Ammon's horn (tissue), 1 donor: ENCODE data around the gene OR5B3.
"Not testable (repeated sequence)": the region's sequence is repeated elsewhere in the genome, so short reads cannot be mapped to it uniquely, and the experiment has no call there.

ENCODE experiments used
- DNase-seq: peaks from one replicate; pipeline ENCODE4 v3.0.0-alpha.2; 2016; ENCODE audit warnings: low spot score

OR5B3 gene

GRCh38 chr11:58406774-58407173 lies at the start of gene OR5B3:
TSS of gene OR5B3 (minus strand) at chr11:58406874. CDS start at chr11:58403409, 3,465 bp downstream.
- DNase-seq = no peak

DNA sequence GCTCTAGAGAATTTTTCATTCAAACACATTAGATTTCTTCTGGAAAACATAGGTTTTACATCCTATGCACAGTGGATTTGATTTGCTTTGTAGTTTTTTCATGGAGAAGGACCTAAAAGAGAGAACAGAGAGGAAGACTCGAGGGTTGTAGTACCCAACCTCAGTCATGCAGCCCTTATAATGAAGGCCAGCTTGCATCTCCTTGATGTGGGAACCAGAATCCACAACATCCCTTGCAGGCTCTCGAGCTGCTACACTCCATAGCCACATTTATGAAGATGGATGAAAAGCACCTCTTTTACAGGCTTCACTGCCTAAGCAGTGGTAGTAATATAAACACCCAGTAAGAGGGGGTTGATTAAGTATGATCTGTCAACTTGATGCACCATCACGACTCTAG lies 44.9 kb upstream of the OR5B3 start:
- no peak for DNase-seq

DNA sequence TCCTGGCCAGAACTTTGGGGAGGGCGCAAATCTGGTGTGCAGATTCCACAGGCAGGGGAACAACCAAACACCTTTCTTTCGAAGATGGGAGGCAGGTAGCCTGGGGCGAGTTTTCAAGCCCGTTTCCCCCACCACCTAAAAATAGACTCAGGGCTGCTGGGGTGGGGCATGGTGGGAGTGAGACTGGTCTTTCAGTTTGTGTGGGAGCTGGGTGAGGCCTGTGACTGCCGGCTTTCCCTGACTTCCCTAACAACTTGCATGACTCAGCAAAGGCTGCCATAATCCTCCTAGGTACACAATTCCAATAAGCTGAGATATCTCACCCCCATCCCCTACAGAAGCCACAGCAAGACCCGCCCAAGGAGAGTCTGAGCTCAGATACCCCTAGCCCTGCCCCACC lies 39.6 kb upstream of the OR5B3 start:
- DNase-seq = no peak

- DNase-seq = no peak
These were observed 37.6 kb upstream of the OR5B3 start for GRCh38 chr11:58444300-58444699.

GRCh38 chr11:58442136-58442535 lies 35.5 kb upstream of the OR5B3 start, which contains the start of gene OR5B12:
TSS of gene OR5B12 (minus strand) at chr11:58442236. CDS start at chr11:58440151, 2,085 bp downstream.
- no peak for DNase-seq

DNA sequence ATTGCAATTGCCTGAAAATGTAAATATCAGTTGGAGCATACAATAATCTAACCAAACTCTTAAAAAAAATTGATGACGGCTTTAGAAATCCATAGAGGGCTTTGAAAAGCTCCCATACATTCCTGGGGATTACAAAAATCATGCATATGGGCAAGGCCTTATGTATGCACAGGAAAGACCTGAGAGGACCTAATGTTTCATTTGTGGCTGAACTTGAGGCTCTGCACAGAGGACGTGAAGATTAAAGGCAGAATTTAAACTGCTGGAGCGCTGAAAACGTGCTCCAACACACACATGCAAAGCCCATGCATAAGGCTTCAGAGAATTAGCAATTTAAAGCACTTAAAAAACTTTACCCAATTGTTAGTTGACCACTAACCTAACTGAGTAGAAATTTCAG lies 31.8 kb upstream of the OR5B3 start:
- DNase-seq = no peak

DNA sequence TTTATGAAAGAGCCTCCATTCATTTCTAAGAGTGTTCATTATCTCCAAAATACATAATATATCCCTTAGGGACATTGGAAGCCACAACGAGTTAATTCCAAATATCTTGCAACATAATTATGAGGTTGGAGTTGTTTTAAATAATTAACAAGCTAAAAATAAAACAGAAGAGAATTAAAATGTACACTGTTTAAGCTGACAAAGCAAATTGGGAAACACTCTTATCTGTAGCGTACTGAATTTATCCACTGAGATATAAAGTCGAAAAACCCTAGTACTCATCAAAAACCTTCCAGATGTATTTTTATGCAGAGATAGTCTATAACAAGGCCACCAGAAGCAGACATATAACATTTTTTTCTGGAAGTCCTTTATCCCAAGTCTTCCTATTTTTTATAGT lies 27.5 kb upstream of the OR5B3 start:
- DNase-seq = no peak

DNA sequence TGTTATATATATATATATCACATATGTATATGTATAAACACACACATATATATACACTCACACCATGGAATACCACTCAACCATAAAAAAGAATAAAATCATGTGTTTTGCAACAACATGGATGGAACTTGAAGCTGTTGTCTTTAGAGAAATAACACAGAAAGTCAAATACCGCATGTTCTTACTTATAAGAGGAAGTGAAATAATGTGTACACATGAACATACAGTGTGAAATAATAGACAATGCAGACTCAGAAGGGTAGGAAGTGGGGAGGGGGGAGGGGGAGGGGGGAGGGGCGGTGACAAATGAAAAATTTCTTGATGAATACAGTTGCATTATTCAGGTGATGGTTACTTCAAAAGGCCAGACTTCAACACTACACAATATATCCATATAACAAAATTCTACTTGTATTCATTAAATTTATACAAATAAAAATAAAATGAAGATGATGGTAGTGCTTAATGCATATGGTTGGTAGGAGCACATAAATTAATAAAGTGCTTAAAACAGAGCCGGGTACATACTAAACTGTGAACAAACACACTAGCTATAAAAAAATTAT lies 27.0 kb upstream of the OR5B3 start:
- no peak for DNase-seq

- DNase-seq = no peak
These were observed 22.6 kb upstream of the OR5B3 start for GRCh38 chr11:58429273-58429672.

DNA sequence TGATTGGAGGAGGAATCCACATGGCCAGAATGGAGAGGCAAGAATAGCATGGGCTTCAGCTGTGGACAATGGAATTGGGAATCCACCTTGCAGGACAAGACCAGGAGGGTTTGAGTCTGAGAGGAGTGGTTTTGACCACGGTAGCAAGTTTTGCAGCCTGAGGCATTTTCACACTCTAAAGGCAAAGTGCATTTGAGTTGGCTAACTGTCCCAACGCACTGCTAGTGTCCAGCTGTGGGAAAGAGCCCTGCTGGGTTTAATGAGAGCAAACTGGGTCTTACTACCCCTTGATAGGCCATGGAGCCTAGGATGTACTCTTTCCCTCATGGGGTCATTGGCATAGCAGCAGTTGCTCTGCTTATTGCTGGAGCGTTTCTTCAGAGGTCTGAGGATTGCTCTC lies 21.3 kb upstream of the OR5B3 start, which contains the start of gene OR5B2:
TSS of gene OR5B2 (minus strand) at position 101 of the 400 bp plus-strand sequence. CDS start 4,860 bp downstream, outside the sequence.
- no peak for DNase-seq

- not testable (repeated sequence) for DNase-seq
These were observed 7.1 kb downstream of the OR5B3 start for GRCh38 chr11:58399622-58400021.

- DNase-seq = no peak
These were observed 11.1 kb downstream of the OR5B3 start for GRCh38 chr11:58395581-58395980.

DNA sequence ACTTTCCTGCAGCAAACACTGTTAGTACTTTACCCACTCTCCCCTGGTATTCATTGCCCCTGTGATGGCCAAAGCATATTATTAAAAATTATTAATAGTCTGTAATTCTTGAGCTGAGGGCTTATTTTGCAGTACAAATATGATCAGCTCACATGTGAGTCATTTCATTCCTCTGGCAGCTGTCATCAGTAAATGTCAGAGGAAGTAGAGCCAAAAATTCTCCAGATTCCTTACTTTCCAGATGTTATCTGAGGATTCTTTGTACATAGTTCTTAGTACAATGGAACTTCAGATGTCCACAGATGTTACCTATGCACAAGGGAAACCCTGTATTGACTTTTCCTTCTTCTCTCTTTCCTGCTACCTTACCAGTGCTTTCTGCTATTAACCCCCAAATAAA lies 12.5 kb downstream of the OR5B3 start:
- DNase-seq = no peak

DNA sequence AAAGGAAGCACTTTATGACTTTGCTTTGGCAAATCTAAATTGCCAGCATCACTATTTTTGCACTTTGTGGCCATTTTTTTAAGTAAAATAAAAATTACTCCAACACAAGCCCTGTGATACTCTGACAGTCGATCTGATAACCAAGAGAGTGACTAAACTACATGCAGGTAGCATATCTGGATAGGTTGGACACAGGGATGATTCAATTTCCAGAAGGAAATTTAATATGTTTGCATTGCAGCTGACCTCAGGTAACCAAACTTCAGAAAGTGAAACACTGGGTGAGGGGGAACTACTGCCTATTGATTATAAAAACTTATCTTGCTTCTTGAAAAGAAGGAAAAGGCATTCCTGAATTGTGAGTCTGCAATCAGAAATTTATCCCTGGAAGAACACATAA lies 13.9 kb downstream of the OR5B3 start:
- DNase-seq = no peak

GRCh38 chr11:58391879-58392278 lies 14.8 kb downstream of the OR5B3 start:
- no peak for DNase-seq

DNA sequence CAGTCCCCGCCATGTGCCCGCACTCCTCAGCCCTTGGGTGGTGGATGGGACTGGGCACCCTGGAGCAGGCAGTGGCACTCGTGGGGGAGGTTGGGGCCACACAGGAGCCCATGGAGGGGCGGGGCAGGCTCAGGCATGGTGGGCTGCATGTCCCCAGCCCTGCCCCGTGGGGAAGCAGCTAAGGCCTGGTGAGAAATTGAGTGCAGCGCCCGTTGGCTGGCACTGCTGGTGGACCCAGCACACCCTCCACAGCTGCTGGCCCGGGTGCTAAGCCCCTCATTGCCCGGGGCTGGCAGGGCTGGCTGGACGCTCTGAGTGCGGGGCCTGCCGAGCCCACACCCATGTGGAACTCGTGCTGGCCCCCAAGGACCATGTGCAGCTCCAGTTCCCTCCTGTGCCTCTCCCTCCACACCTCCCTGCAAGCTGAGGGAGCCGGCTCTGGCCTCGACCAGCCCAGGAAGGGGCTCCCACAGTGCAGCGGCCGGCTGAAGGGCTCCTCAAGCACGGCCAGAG lies 16.1 kb downstream of the OR5B3 start:
- no peak for DNase-seq

DNA sequence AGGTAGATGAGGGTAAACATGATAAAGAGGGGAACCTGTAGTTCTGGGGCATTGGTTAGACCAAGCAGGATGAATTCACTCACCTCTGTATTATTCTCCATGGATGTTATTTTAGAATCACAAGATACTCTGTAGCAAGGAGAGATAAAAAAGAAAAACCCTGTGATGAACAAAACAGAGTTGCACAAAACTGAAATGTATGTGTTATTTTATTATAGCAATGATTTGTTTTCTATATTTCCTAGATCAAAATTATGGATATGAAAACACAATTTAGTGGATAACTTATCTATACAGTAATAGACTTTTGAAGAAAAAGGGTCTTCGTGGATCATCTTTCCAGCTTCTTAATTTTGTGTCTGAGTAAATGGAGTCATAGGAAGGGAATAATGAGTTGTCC lies 47.7 kb downstream of the OR5B3 start, which contains the start of gene OR5B17:
TSS of gene OR5B17 (minus strand) at position 101 of the 400 bp plus-strand sequence. CDS start at position 101, 0 bp downstream.
- DNase-seq = no peak

DNA sequence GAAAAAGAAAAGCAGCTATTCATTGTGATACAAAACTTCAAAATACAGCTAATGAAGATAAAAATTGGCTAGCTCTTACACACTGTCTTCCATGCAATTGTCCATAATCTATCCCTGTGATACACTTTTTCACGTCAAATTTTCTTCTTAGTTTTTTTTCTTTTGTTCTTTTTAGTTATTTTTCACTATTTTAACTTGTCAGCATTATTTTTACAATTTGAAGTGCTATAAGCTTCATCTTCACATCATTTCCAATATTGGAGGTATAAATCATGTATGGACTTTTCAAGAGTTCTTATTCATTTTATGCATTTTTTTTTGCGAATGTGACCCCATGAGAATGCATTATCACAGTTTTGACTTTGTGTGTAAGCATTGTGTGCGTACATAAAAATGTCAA lies 51.9 kb downstream of the OR5B3 start:
- no peak for DNase-seq
